Measurements from ENCODE around the gene TSPAN18. TPM values are rescaled to one million over a fixed set of nuclear protein-coding genes. Genes with fewer than 3 reads are reported as not detected.

The TSPAN18 gene
- total and polyA plus RNA-seq, 2 experiments from 2014 or later: 6.0 to 10.6 TPM

- no peak overlapping the region for H3K4me2 ChIP-seq
- no peaks in the 10 kb centered on the region for H3K9me2 ChIP-seq (ENCODE audit: insufficient read depth)
- no peaks in the 10 kb centered on the region for H3K27me3 ChIP-seq (ENCODE audit: insufficient read depth)
- Mint-ChIP-seq H3K27me3 (ENCODE audit: insufficient read depth, low read depth, poor library complexity) (peaks cover 22% of the 10 kb centered on the region), H3K4me3 (no peak overlapping the region), H3K4me1 (peaks cover 44% of the 10 kb centered on the region), H3K27ac (no peak overlapping the region), H3K36me3 (ENCODE audit: low read depth) (peaks cover 10% of the 10 kb centered on the region), H3K9me3 (peaks cover 10% of the 10 kb centered on the region)
- ATAC-seq (no peak), DNase-seq (ENCODE audit: low spot score) (no peak)
- H3F3A ChIP-seq (replicated peaks; ENCODE audit: low read depth): peaks cover 5% of the 10 kb centered on the region; the same call in 1 of the 2 replicates
- H3K36me3 ChIP-seq (ENCODE audit: insufficient read depth): no peaks in the 10 kb centered on the region
- H4K20me1 ChIP-seq (replicated peaks; ENCODE audit: insufficient read depth): no peaks in the 10 kb centered on the region
- H3K27ac ChIP-seq (ENCODE audit: low read depth): no peak overlapping the region
- no peaks in the 10 kb centered on the region for H3K79me2 ChIP-seq (replicated peaks; ENCODE audit: insufficient read depth)
- no peak for TF ChIP-seq STAT1 (IDR thresholded peaks at IDR 0.05; ENCODE audit: unreplicated experiment)
- no peak for TF ChIP-seq CTCF (conservative IDR thresholded peaks at IDR 0.05; ENCODE audit: low read depth in 2 of 2)
- no peak for TF ChIP-seq ZNF114 (CRISPR knock-in tag; IDR thresholded peaks at IDR 0.05)
- no peak for TF ChIP-seq EZH2phosphoT487 (IDR thresholded peaks at IDR 0.05; ENCODE audit: unreplicated experiment)
- no peak for TF ChIP-seq REST (IDR thresholded peaks at IDR 0.05; ENCODE audit: unreplicated experiment)
- no peak for TF ChIP-seq CREB1 (CRISPR knock-in tag; IDR thresholded peaks at IDR 0.05; ENCODE audit: low read depth)
- TF ChIP-seq EZH2 (IDR thresholded peaks at IDR 0.05; ENCODE audit: low read depth, unreplicated experiment): no peak
- TF ChIP-seq ZNF331 (CRISPR knock-in tag; IDR thresholded peaks at IDR 0.05; ENCODE audit: low read depth): no peak
- TF ChIP-seq ZNF462 (CRISPR knock-in tag; IDR thresholded peaks at IDR 0.05): no peak
- TF ChIP-seq POLR2AphosphoS5 (IDR thresholded peaks at IDR 0.05; ENCODE audit: low read depth): no peak
- TF ChIP-seq NANOG (IDR thresholded peaks at IDR 0.05; ENCODE audit: borderline replicate concordance): no peak
- H3K4me1 ChIP-seq (ENCODE audit: insufficient read depth): peaks cover 26% of the 10 kb centered on the region
- no peak overlapping the region for H3K4me3 ChIP-seq
- H2AFZ ChIP-seq: no peak overlapping the region
Observed at GRCh38 chr11:44828296-44828695, 101.5 kb downstream of the TSPAN18 start.

Measured in GM23338 (cell line).